Panc1 (cell line): ENCODE measurements around the gene ADAM11. TPM values are rescaled to one million over a fixed set of nuclear protein-coding genes. Genes with fewer than 3 reads are reported as not detected.

Experiments
- ATAC-seq: fragments of 200-7000 bp; cut with Tn5 transposase; 2 replicates; pipeline ENCODE4 v1.9.1; 2020; ENCODE audit warnings: mild to moderate bottlenecking, moderate library complexity
- Bru-seq: library from RNA; stranded (reverse); fragments of 400-500 nt; gene quantifications from one replicate; lab custom pipeline; 2021; lab: Mats Ljungman, UMichigan
- BruChase-seq, 2 experiments: library from RNA; stranded (reverse); fragments of 400-500 nt; gene quantifications; one replicate each; lab custom pipeline; 2021; lab: Mats Ljungman, UMichigan
- BruUV-seq: library from RNA; stranded (reverse); fragments of 400-500 nt; replicated peaks from 2 replicates; lab custom pipeline; 2021; lab: Mats Ljungman, UMichigan
- CTCF ChIA-PET: fragments of 300-600 bp; sonication (Branson Sonifier 250); formaldehyde crosslinking; loops from one replicate; lab custom pipeline; 2022; ENCODE audit warnings: antibody characterized with exemption; lab: Charles Lee
- POLR2A ChIA-PET: fragments of 300-600 bp; sonication (Branson Sonifier 250); formaldehyde crosslinking; loops from one replicate; lab custom pipeline; 2022; ENCODE audit warnings: antibody characterized with exemption; lab: Charles Lee
- DNase-seq: peaks from one replicate; pipeline ENCODE4 v3.0.0-alpha.2; 2010; ENCODE audit warnings: low read depth, low spot score
- H3K27ac ChIP-seq: 2 replicates; pipeline ENCODE4 v1.5.1; 2011; ENCODE audit warnings: mild to moderate bottlenecking, low read length, inconsistent platforms
- H3K27me3 ChIP-seq: fragments of 200-500 bp; sonication (Bioruptor generic); 2 replicates; pipeline ENCODE4 v1.6.0; 2014; ENCODE audit warnings: low read length, inconsistent platforms; ENCODE audit not compliant: control insufficient read depth, insufficient read depth
- H3K36me3 ChIP-seq: fragments of 200-500 bp; sonication (Bioruptor generic); 2 replicates; pipeline ENCODE4 v1.5.1; 2014; ENCODE audit warnings: inconsistent platforms, mild to moderate bottlenecking, low read length, moderate library complexity; ENCODE audit not compliant: control insufficient read depth, insufficient read depth
- H3K4me1 ChIP-seq: 2 replicates; pipeline ENCODE4 v1.5.1; 2011; ENCODE audit warnings: inconsistent platforms, mild to moderate bottlenecking, low read length, moderate library complexity; ENCODE audit not compliant: control insufficient read depth, insufficient read depth
- H3K4me3 ChIP-seq, 2 experiments: 2 replicates each; pipeline ENCODE4 v1.5.1; 2011 to 2012; ENCODE audit warnings: low read depth in 2 of 2, low read length in 2 of 2, mild to moderate bottlenecking in 2 of 2, inconsistent platforms in 1 of 2, moderate library complexity in 1 of 2
- H3K9me3 ChIP-seq: fragments of 200-500 bp; sonication (Bioruptor generic); 2 replicates; pipeline ENCODE4 v1.5.1; 2014; ENCODE audit warnings: low read depth, mild to moderate bottlenecking, inconsistent platforms, low read length, moderate library complexity; ENCODE audit not compliant: control insufficient read depth, insufficient read depth
- POLR2AphosphoS5 ChIP-seq: IDR thresholded peaks from 2 replicates; pipeline ENCODE4 v1.6.1; 2012; ENCODE audit warnings: mild to moderate bottlenecking, low read depth, low read length, moderate library complexity
- SIN3A ChIP-seq: IDR thresholded peaks from 2 replicates; pipeline ENCODE4 v1.6.1; 2012; ENCODE audit warnings: low read depth, mild to moderate bottlenecking, low read length, moderate library complexity, borderline replicate concordance; ENCODE audit not compliant: insufficient read depth
- TCF7L2 ChIP-seq: IDR thresholded peaks from 2 replicates; pipeline ENCODE4 v1.6.1; 2011; ENCODE audit warnings: mild to moderate bottlenecking, low read depth, low read length, inconsistent platforms
- in situ Hi-C: cut with HindIII; loops from 2 replicates; pipeline ENCODE4 v1.10.0; 2016; ENCODE audit warnings: low sequenced_read_pairs, low pct_unique_long_range_greater_than_20kb
- intact Hi-C: fragments of 100-400 bp; cut with micrococcal nuclease; formaldehyde crosslinking; loops from one replicate; pipeline ENCODE4 v1.10.0; 2022; ENCODE audit not compliant: unreplicated experiment
- long read RNA-seq: library from polyadenylated mRNA; unstranded; transcript quantifications from one replicate; pipeline ENCODE4 v2.0.0, GENCODE V29; 2021; ENCODE audit not compliant: unreplicated experiment
- polyA plus RNA-seq: library from polyadenylated mRNA; unstranded; fragments of >200 nt; gene quantifications from one replicate; pipeline ENCODE4 v1.2.1, GENCODE V29; 2012; ENCODE audit warnings: missing spikeins; ENCODE audit not compliant: insufficient read length
- total RNA-seq: library from RNA; stranded (reverse); gene quantifications from one replicate; pipeline ENCODE4 v1.2.1, GENCODE V29; 2021; ENCODE audit not compliant: unreplicated experiment
- TF ChIP-seq, protein P1 (sequence below), 2 experiments: IDR thresholded peaks; 2 replicates each; pipeline ENCODE4 v1.6.1; 2011 to 2012; ENCODE audit warnings: low read depth in 2 of 2, control low read depth in 1 of 2, low read length in 1 of 2, mild to moderate bottlenecking in 1 of 2, moderate library complexity in 1 of 2; ENCODE audit not compliant: insufficient read depth in 1 of 2
- TF ChIP-seq, protein P2 (sequence below): fragments of 450-650 bp; IDR thresholded peaks from 2 replicates; pipeline ENCODE4 v1.5.1; 2017; ENCODE audit warnings: mild to moderate bottlenecking

Gene ADAM11, protein sequence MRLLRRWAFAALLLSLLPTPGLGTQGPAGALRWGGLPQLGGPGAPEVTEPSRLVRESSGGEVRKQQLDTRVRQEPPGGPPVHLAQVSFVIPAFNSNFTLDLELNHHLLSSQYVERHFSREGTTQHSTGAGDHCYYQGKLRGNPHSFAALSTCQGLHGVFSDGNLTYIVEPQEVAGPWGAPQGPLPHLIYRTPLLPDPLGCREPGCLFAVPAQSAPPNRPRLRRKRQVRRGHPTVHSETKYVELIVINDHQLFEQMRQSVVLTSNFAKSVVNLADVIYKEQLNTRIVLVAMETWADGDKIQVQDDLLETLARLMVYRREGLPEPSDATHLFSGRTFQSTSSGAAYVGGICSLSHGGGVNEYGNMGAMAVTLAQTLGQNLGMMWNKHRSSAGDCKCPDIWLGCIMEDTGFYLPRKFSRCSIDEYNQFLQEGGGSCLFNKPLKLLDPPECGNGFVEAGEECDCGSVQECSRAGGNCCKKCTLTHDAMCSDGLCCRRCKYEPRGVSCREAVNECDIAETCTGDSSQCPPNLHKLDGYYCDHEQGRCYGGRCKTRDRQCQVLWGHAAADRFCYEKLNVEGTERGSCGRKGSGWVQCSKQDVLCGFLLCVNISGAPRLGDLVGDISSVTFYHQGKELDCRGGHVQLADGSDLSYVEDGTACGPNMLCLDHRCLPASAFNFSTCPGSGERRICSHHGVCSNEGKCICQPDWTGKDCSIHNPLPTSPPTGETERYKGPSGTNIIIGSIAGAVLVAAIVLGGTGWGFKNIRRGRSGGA
- total RNA-seq (3.5 TPM), Bru-seq, nascent RNA (percentile 31 among the genes with signal in this experiment), BruChase-seq, experiment 1, labeled RNA remaining after a 2-hour chase (percentile 35 among the genes with signal in this experiment), BruChase-seq, experiment 2, labeled RNA remaining after a 6-hour chase (percentile 41 among the genes with signal in this experiment)
- polyA plus RNA-seq, result 4.3 TPM
- long read RNA-seq, partial matches to known transcripts, result 2 of 14 reads
- long read RNA-seq, other reads (novel, unspliced or antisense), result 12 of 14 reads

DNA sequence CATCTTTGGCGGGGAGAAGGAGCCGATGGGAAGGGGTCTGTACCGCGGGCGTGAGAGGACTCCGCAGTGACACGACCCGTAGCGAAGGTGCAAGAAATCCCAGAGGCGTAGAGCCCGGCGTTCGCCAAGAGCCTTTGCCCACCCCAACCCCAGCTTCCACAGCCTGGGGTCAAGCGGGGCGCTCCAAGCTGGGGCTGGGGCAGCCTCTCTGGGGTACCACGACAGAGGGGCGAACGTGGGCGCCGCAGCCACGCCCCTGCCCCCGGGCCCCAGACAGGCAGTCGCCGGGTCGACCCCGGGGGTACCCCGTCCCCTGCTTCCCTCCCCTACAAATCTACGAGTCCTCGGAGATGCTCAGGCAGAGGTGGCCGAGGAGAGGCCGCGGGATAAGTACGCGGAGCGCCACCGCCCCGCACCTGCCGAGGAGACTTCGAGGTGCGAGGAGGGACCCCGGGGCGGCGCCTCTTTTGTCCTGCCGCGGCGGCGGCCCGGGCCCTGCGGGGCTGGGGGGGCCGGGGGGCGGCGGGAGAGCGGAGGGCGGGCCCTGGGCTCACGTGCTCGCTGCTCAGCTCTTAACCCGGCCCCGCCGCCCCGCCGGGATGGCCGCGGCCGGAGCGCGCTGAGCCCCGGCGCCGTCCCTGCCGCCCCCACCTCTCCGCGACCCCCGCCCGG, at the start of gene ADAM11:
ADAM11 (plus strand) TSS at position 575 of the 672 bp plus-strand sequence. CDS start 212 bp downstream, outside the sequence.
- Histone ChIP-seq H3K27me3 (no peaks in the 10 kb centered on the region), H3K4me3 (peak within 1 kb of the TSS; percentile 26 to 29; a peak in 3 of 4 replicates), H3K9me3 (no peaks in the 10 kb centered on the region), H3K4me1 (peaks cover 2% of the 10 kb centered on the region; the same call in 1 of the 2 replicates), H3K27ac (no peak within 1 kb of the TSS), H3K36me3 (no peaks in the 10 kb centered on the region; the same call in 1 of the 2 replicates)
- peak; percentile 54 for ATAC-seq
- POLR2A ChIA-PET, result interaction anchor here (0.6 kb wide), 1 partner anchor 16 kb away, joined by 4 read pairs; no protein-coding TSS in a partner anchor
- TF ChIP-seq, protein P1, sequence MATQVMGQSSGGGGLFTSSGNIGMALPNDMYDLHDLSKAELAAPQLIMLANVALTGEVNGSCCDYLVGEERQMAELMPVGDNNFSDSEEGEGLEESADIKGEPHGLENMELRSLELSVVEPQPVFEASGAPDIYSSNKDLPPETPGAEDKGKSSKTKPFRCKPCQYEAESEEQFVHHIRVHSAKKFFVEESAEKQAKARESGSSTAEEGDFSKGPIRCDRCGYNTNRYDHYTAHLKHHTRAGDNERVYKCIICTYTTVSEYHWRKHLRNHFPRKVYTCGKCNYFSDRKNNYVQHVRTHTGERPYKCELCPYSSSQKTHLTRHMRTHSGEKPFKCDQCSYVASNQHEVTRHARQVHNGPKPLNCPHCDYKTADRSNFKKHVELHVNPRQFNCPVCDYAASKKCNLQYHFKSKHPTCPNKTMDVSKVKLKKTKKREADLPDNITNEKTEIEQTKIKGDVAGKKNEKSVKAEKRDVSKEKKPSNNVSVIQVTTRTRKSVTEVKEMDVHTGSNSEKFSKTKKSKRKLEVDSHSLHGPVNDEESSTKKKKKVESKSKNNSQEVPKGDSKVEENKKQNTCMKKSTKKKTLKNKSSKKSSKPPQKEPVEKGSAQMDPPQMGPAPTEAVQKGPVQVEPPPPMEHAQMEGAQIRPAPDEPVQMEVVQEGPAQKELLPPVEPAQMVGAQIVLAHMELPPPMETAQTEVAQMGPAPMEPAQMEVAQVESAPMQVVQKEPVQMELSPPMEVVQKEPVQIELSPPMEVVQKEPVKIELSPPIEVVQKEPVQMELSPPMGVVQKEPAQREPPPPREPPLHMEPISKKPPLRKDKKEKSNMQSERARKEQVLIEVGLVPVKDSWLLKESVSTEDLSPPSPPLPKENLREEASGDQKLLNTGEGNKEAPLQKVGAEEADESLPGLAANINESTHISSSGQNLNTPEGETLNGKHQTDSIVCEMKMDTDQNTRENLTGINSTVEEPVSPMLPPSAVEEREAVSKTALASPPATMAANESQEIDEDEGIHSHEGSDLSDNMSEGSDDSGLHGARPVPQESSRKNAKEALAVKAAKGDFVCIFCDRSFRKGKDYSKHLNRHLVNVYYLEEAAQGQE (IDR thresholded peaks at IDR 0.05; ENCODE audit: insufficient read depth in 1 of 2, low read depth in 2 of 2, low read length in 1 of 2), result no peak
- TF ChIP-seq SIN3A (no peak), TCF7L2 (no peak), POLR2AphosphoS5 (no peak)
- TF ChIP-seq, protein P2, sequence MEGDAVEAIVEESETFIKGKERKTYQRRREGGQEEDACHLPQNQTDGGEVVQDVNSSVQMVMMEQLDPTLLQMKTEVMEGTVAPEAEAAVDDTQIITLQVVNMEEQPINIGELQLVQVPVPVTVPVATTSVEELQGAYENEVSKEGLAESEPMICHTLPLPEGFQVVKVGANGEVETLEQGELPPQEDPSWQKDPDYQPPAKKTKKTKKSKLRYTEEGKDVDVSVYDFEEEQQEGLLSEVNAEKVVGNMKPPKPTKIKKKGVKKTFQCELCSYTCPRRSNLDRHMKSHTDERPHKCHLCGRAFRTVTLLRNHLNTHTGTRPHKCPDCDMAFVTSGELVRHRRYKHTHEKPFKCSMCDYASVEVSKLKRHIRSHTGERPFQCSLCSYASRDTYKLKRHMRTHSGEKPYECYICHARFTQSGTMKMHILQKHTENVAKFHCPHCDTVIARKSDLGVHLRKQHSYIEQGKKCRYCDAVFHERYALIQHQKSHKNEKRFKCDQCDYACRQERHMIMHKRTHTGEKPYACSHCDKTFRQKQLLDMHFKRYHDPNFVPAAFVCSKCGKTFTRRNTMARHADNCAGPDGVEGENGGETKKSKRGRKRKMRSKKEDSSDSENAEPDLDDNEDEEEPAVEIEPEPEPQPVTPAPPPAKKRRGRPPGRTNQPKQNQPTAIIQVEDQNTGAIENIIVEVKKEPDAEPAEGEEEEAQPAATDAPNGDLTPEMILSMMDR, result no peak
- DNase-seq, result no peak
- no TSS peak for BruUV-seq
- CTCF ChIA-PET, result no interaction called here
- intact Hi-C loops, result no loop called here
- in situ Hi-C loops, result no loop called here

DNA sequence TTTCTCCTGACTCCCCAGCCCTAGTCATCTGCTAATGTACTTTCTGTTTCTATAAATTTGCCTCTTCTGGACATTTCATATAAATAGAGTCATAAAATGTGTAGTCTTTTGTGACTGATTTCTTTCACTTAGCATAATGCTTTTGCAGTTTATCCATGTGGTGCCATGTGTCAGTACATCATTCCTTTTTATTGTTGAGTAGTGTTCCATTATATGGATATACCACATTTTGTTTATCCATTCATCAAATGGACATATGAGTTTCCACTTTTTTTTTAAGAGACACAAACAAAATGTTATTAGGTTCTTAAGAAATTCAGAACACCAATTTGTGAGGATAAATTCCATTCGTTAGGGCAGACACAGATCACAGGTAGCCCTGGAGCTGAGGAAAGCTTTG, 39.3 kb upstream of the ADAM11 start:
- CTCF ChIA-PET, result no interaction called here
- POLR2A ChIA-PET, result no interaction called here
- BruUV-seq, result no TSS peak
- Histone ChIP-seq H3K4me3 (no peak overlapping the region), H3K27ac (no peak overlapping the region), H3K4me1 (no peaks in the 10 kb centered on the region), H3K9me3 (no peaks in the 10 kb centered on the region), H3K27me3 (no peaks in the 10 kb centered on the region), H3K36me3 (no peaks in the 10 kb centered on the region)
- TF ChIP-seq SIN3A (no peak), POLR2AphosphoS5 (no peak), TCF7L2 (no peak)
- TF ChIP-seq, protein P2, result no peak
- TF ChIP-seq, protein P1 (IDR thresholded peaks at IDR 0.05; ENCODE audit: insufficient read depth in 1 of 2, low read depth in 2 of 2, low read length in 1 of 2), result no peak
- intact Hi-C loops (no loop called here), in situ Hi-C loops (no loop called here)
- DNase-seq (no peak), ATAC-seq (no peak)
